ENCODE data around the gene UBE2QL1.

The UBE2QL1 gene

DNA sequence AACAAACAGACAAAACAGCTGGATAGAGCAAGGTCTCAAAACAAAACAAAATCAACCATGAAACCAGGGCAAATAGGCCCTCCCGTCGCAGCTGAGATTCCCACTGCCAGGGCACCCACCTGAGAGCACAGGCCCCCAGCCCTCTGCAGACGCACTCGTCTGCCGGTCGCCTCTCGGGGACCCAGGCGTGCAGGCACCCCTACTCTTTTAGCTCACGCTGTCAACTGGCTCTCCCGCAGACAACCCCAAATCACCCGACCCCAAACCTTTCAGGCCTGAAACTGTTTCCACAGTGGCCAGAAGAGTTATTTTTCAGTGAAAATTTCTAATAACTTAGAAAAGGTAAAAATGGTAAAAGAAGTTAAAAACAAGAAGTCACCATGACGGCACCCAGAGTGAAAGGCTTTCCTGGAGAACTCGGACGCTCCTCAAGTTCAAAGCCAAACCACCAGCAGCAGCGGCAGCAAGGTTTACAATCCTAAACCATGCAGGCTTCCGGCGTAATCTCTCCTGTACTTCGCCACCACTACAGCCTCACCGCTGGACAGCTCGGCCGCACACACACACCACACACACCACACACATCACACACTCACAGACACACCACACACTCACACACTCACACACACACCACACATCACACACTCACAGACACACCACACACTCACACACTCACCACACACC lies 1.9 kb upstream of the UBE2QL1 start:
- Histone ChIP-seq H3K4me3 (ENCODE audit: insufficient read depth, low read length, poor library complexity, severe bottlenecking) (no peak overlapping the region), H3K9me2 (replicated peaks; ENCODE audit: insufficient read depth, low read length) (no peaks in the 10 kb centered on the region), H2AFZ (ENCODE audit: low read depth, low read length, severe bottlenecking) (no peak overlapping the region), H3F3A (ENCODE audit: insufficient read depth) (no peaks in the 10 kb centered on the region), H3K79me2 (ENCODE audit: insufficient read depth, low read length) (no peaks in the 10 kb centered on the region), H3K4me2 (ENCODE audit: low read depth, low read length, poor library complexity, severe bottlenecking) (no peak overlapping the region), H3K27me3 (ENCODE audit: low read length) (no peaks in the 10 kb centered on the region), H4K20me1 (ENCODE audit: low read depth, low read length) (no peaks in the 10 kb centered on the region), H3K9me3 (ENCODE audit: insufficient read depth, low read length) (no peaks in the 10 kb centered on the region), H3K27ac (ENCODE audit: low read depth, low read length) (no peak overlapping the region), H3K36me3 (ENCODE audit: low read length) (no peaks in the 10 kb centered on the region), H3K9ac (ENCODE audit: low read length) (no peak overlapping the region)
- TF ChIP-seq, protein P1, sequence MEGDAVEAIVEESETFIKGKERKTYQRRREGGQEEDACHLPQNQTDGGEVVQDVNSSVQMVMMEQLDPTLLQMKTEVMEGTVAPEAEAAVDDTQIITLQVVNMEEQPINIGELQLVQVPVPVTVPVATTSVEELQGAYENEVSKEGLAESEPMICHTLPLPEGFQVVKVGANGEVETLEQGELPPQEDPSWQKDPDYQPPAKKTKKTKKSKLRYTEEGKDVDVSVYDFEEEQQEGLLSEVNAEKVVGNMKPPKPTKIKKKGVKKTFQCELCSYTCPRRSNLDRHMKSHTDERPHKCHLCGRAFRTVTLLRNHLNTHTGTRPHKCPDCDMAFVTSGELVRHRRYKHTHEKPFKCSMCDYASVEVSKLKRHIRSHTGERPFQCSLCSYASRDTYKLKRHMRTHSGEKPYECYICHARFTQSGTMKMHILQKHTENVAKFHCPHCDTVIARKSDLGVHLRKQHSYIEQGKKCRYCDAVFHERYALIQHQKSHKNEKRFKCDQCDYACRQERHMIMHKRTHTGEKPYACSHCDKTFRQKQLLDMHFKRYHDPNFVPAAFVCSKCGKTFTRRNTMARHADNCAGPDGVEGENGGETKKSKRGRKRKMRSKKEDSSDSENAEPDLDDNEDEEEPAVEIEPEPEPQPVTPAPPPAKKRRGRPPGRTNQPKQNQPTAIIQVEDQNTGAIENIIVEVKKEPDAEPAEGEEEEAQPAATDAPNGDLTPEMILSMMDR (IDR thresholded peaks at IDR 0.05; ENCODE audit: insufficient read depth, low read length, poor library complexity, severe bottlenecking) = no peak
- TF ChIP-seq EZH2phosphoT487 (conservative IDR thresholded peaks at IDR 0.05; ENCODE audit: low read length) = no peak

DNA sequence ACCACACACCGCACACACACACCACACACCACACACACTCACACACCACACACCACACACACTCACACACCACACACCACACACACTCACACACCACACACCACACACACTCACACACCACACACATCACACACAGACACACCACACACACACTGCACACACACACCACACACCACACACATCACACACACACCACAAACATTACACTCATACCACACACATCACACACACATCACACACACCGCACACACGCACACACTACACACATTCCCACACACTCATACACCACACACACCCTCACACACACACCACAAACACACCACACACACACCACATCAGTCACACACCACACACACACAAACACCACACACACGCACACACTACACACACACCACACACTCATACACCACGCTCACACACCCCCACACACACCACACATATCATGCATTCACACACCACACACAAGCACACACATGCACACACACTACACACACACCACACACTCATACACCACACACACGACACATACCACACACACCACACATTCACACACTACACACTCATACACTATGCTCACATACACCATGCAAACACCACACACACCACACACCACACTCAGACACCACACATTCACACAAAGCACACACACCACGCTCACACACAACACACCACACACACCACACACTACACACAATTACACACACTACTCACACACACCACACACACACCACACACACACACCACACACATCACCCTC lies 1.1 kb upstream of the UBE2QL1 start:
- TF ChIP-seq, protein P1 (IDR thresholded peaks at IDR 0.05; ENCODE audit: insufficient read depth, low read length, poor library complexity, severe bottlenecking) = no peak
- no peak for TF ChIP-seq EZH2phosphoT487 (conservative IDR thresholded peaks at IDR 0.05; ENCODE audit: low read length)
- H3K9me2 ChIP-seq (replicated peaks; ENCODE audit: insufficient read depth, low read length) = no peaks in the 10 kb centered on the region
- no peaks in the 10 kb centered on the region for H3F3A ChIP-seq (ENCODE audit: insufficient read depth)
- H3K36me3 ChIP-seq (ENCODE audit: low read length) = no peaks in the 10 kb centered on the region
- H3K27ac ChIP-seq (ENCODE audit: low read depth, low read length) = no peak overlapping the region
- no peaks in the 10 kb centered on the region for H3K9me3 ChIP-seq (ENCODE audit: insufficient read depth, low read length)
- H4K20me1 ChIP-seq (ENCODE audit: low read depth, low read length) = no peaks in the 10 kb centered on the region
- no peaks in the 10 kb centered on the region for H3K27me3 ChIP-seq (ENCODE audit: low read length)
- H3K4me3 ChIP-seq (ENCODE audit: insufficient read depth, low read length, poor library complexity, severe bottlenecking) = no peak overlapping the region
- H3K9ac ChIP-seq (ENCODE audit: low read length) = no peak overlapping the region
- no peaks in the 10 kb centered on the region for H3K79me2 ChIP-seq (ENCODE audit: insufficient read depth, low read length)
- no peak overlapping the region for H2AFZ ChIP-seq (ENCODE audit: low read depth, low read length, severe bottlenecking)
- H3K4me2 ChIP-seq (ENCODE audit: low read depth, low read length, poor library complexity, severe bottlenecking) = no peak overlapping the region

DNA sequence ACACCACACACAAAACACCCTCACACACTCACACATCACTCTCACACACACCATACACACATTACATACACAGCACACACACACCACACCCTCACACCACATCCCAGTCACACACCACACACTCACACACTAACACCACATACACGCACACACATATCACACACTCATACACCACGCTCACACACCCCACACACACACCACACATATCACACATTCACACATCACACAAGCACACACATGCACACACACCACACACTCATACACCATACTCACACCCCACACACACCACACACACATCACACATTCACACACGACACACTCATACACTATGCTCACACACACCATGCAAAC lies 543 bp upstream of the UBE2QL1 start:
- Histone ChIP-seq H3K4me2 (ENCODE audit: low read depth, low read length, poor library complexity, severe bottlenecking) (no peak overlapping the region), H3K27ac (ENCODE audit: low read depth, low read length) (no peak overlapping the region), H3K9me2 (replicated peaks; ENCODE audit: insufficient read depth, low read length) (no peaks in the 10 kb centered on the region), H3K27me3 (ENCODE audit: low read length) (no peaks in the 10 kb centered on the region), H4K20me1 (ENCODE audit: low read depth, low read length) (no peaks in the 10 kb centered on the region), H3K4me3 (ENCODE audit: insufficient read depth, low read length, poor library complexity, severe bottlenecking) (no peak overlapping the region), H3K9ac (ENCODE audit: low read length) (no peak overlapping the region), H3K36me3 (ENCODE audit: low read length) (no peaks in the 10 kb centered on the region), H2AFZ (ENCODE audit: low read depth, low read length, severe bottlenecking) (no peak overlapping the region), H3F3A (ENCODE audit: insufficient read depth) (no peaks in the 10 kb centered on the region), H3K79me2 (ENCODE audit: insufficient read depth, low read length) (no peaks in the 10 kb centered on the region), H3K9me3 (ENCODE audit: insufficient read depth, low read length) (no peaks in the 10 kb centered on the region)
- no peak for TF ChIP-seq EZH2phosphoT487 (conservative IDR thresholded peaks at IDR 0.05; ENCODE audit: low read length)
- TF ChIP-seq, protein P1 (IDR thresholded peaks at IDR 0.05; ENCODE audit: insufficient read depth, low read length, poor library complexity, severe bottlenecking) = no peak

Measured in SU-DHL-6 (cell line).